HCT116 (cell line): ENCODE measurements around the gene CENATAC. TPM values are rescaled to one million over a fixed set of nuclear protein-coding genes. Genes with fewer than 3 reads are reported as not detected.

ENCODE experiments used
- ATAC-seq: fragments of 200-7000 bp; cut with Tn5 transposase; 2 replicates; pipeline ENCODE4 v1.9.1; 2020; ENCODE audit warnings: mild to moderate bottlenecking, moderate library complexity
- BruUV-seq: library from RNA; stranded (reverse); fragments of 400-500 nt; replicated peaks from 2 replicates; lab custom pipeline; 2021; lab: Mats Ljungman, UMichigan
- CTCF ChIA-PET: fragments of 300-600 bp; sonication (Branson Sonifier 250); formaldehyde crosslinking; loops from one replicate; lab custom pipeline; 2021; ENCODE audit warnings: antibody characterized with exemption; lab: Charles Lee
- POLR2A ChIA-PET: fragments of 300-600, 350-600 bp; sonication (Branson Sonifier 250); formaldehyde crosslinking; loops from one replicate; lab custom pipeline; 2021; ENCODE audit warnings: antibody characterized with exemption; lab: Charles Lee
- RAD21 ChIA-PET, 2 experiments: fragments of 300-600 bp; sonication (Branson Sonifier 250); formaldehyde crosslinking; loops; one replicate each; lab custom pipeline; 2023; ENCODE audit warnings: low total read pairs in 2 of 2; ENCODE audit not compliant: uncharacterized antibody in 2 of 2, unreplicated experiment in 2 of 2, low non-redundant PET in 1 of 2; lab: Charles Lee
- DNase-seq: peaks from one replicate; pipeline ENCODE4 v3.0.0-alpha.2; 2010; ENCODE audit warnings: low read depth, low spot score
- H2AFZ ChIP-seq: fragments of 200-600 bp; shearing (Covaris generic), sonication (generic); 2 replicates; pipeline ENCODE4 v1.6.1; 2017; ENCODE audit warnings: low read depth, mixed run types, mixed read lengths, antibody characterized with exemption, low read length; ENCODE audit not compliant: poor library complexity, severe bottlenecking
- H3K27ac ChIP-seq: 2 replicates; pipeline ENCODE4 v1.5.1; 2012; ENCODE audit warnings: low read depth, low read length
- H3K27me3 ChIP-seq: fragments of 200-600 bp; sonication (generic); 2 replicates; pipeline ENCODE4 v1.6.1; 2016; ENCODE audit warnings: mixed run types, low read length, mixed read lengths; ENCODE audit not compliant: insufficient read depth
- H3K36me3 ChIP-seq, 2 experiments: fragments of 200-500 bp in 1 of 2; fragments of 200-600 bp in 1 of 2; sonication (Bioruptor generic) in 1 of 2; sonication (generic) in 1 of 2; 2 replicates each; pipeline versions ENCODE4 v1.5.1 to v1.6.1; 2014 to 2016; ENCODE audit warnings: low read length in 2 of 2, inconsistent platforms in 1 of 2, mixed read lengths in 1 of 2, mixed run types in 1 of 2; ENCODE audit not compliant: insufficient read depth in 2 of 2, control insufficient read depth in 1 of 2
- H3K4me1 ChIP-seq, 2 experiments: fragments of 200-600 bp in 1 of 2; sonication (generic) in 1 of 2; 2 replicates each; pipeline versions ENCODE4 v1.5.1 to v1.6.1; 2012 to 2017; ENCODE audit warnings: low read length in 2 of 2, inconsistent platforms in 1 of 2, mild to moderate bottlenecking in 1 of 2, mixed read lengths in 1 of 2, mixed run types in 1 of 2, moderate library complexity in 1 of 2; ENCODE audit not compliant: insufficient read depth in 2 of 2, control insufficient read depth in 1 of 2
- H3K4me2 ChIP-seq: fragments of 200-600 bp; sonication (generic); 2 replicates; pipeline ENCODE4 v1.6.1; 2017; ENCODE audit warnings: mixed run types, low read length, mixed read lengths
- H3K4me3 ChIP-seq, 2 experiments: fragments of 200-600 bp in 1 of 2; sonication (generic) in 1 of 2; replicated peaks in 1 of 2; 2 replicates each; pipeline ENCODE4 v1.5.1; 2011 to 2016; ENCODE audit warnings: low read length in 2 of 2, control low read depth in 1 of 2, low read depth in 1 of 2, mild to moderate bottlenecking in 1 of 2, mixed read lengths in 1 of 2, mixed run types in 1 of 2
- H3K79me2 ChIP-seq: fragments of 200-600 bp; sonication (generic); 2 replicates; pipeline ENCODE4 v1.6.1; 2017; ENCODE audit warnings: mild to moderate bottlenecking, mixed run types, low read length, moderate library complexity, mixed read lengths; ENCODE audit not compliant: insufficient read depth
- H3K9ac ChIP-seq: fragments of 200-600 bp; sonication (generic); 2 replicates; pipeline ENCODE4 v1.6.1; 2016; ENCODE audit warnings: low read length, mixed read lengths
- H3K9me2 ChIP-seq: fragments of 200-600 bp; sonication (generic), shearing (Covaris generic); 2 replicates; pipeline ENCODE4 v1.6.1; 2017; ENCODE audit warnings: mixed run types, mild to moderate bottlenecking, moderate library complexity; ENCODE audit not compliant: insufficient read depth
- H3K9me3 ChIP-seq, 2 experiments: fragments of 200-500 bp in 1 of 2; fragments of 200-600 bp in 1 of 2; sonication (Bioruptor generic) in 1 of 2; sonication (generic) in 1 of 2; 2 replicates each; pipeline ENCODE4 v1.6.1; 2014 to 2017; ENCODE audit warnings: low read length in 2 of 2, mixed read lengths in 2 of 2, inconsistent platforms in 1 of 2, low read depth in 1 of 2, mild to moderate bottlenecking in 1 of 2, mixed run types in 1 of 2, moderate library complexity in 1 of 2; ENCODE audit not compliant: control insufficient read depth in 1 of 2, insufficient read depth in 1 of 2
- H4K20me1 ChIP-seq: fragments of 200-600 bp; sonication (generic), shearing (Covaris generic); 2 replicates; pipeline ENCODE4 v1.6.1; 2017; ENCODE audit warnings: mixed run types, mild to moderate bottlenecking, moderate library complexity; ENCODE audit not compliant: insufficient read depth
- CBX3 ChIP-seq: IDR thresholded peaks from 2 replicates; pipeline ENCODE4 v1.6.1; 2012; ENCODE audit warnings: low read depth
- CTCF ChIP-seq, 3 experiments: fragments of 200-600 bp in 1 of 3; sonication (generic) in 1 of 3; IDR thresholded peaks in 2 of 3; conservative IDR thresholded peaks in 1 of 3; 2 replicates each; pipeline ENCODE4 v1.5.1; 2012 to 2017; ENCODE audit warnings: low read depth in 2 of 3, low read length in 2 of 3, antibody characterized with exemption in 1 of 3, borderline replicate concordance in 1 of 3, control low read depth in 1 of 3, mild to moderate bottlenecking in 1 of 3, mixed read lengths in 1 of 3, mixed run types in 1 of 3, moderate library complexity in 1 of 3; ENCODE audit not compliant: insufficient read depth in 1 of 3
- ELF1 ChIP-seq: IDR thresholded peaks from 2 replicates; pipeline ENCODE4 v1.6.1; 2012; ENCODE audit warnings: low read depth, borderline replicate concordance
- EZH2 ChIP-seq: fragments of 200-600 bp; sonication (generic); IDR thresholded peaks from 2 replicates; pipeline ENCODE4 v1.6.1; 2017; ENCODE audit warnings: antibody characterized with exemption, mixed run types
- EZH2phosphoT487 ChIP-seq: fragments of 200-600 bp; IDR thresholded peaks from 2 replicates; pipeline ENCODE4 v1.6.1; 2018; ENCODE audit warnings: antibody characterized with exemption, borderline replicate concordance
- FOSL1 ChIP-seq: IDR thresholded peaks from 2 replicates; pipeline ENCODE4 v1.6.1; 2012; ENCODE audit warnings: low read depth
- JUND ChIP-seq: IDR thresholded peaks from 2 replicates; pipeline ENCODE4 v1.6.1; 2012
- MAX ChIP-seq: IDR thresholded peaks from 2 replicates; pipeline ENCODE4 v1.6.1; 2012
- POLR2AphosphoS5 ChIP-seq: IDR thresholded peaks from 2 replicates; pipeline ENCODE4 v1.6.1; 2011; ENCODE audit warnings: mild to moderate bottlenecking, low read depth, low read length, moderate library complexity
- REST ChIP-seq: IDR thresholded peaks from 2 replicates; pipeline ENCODE4 v1.6.1; 2012; ENCODE audit warnings: low read depth
- YY1 ChIP-seq: IDR thresholded peaks from 2 replicates; pipeline ENCODE4 v1.6.1; 2011; ENCODE audit warnings: low read length, low read depth, moderate library complexity, mild to moderate bottlenecking; ENCODE audit not compliant: insufficient replicate concordance; ENCODE audit errors: extremely low read depth
- intact Hi-C: fragments of 100-400 bp; cut with micrococcal nuclease; formaldehyde crosslinking; loops from 2 replicates; pipeline ENCODE4 v1.10.0; 2022
- total RNA-seq: library from RNA; stranded (reverse); gene quantifications from one replicate; pipeline ENCODE4 v1.2.1, GENCODE V29; 2021; ENCODE audit not compliant: unreplicated experiment
- TF ChIP-seq, protein P1 (sequence below): IDR thresholded peaks from 2 replicates; pipeline ENCODE4 v1.6.1; 2012

The CENATAC gene
- total RNA-seq, 1 experiment from 2014 or later: 28.9 TPM

DNA sequence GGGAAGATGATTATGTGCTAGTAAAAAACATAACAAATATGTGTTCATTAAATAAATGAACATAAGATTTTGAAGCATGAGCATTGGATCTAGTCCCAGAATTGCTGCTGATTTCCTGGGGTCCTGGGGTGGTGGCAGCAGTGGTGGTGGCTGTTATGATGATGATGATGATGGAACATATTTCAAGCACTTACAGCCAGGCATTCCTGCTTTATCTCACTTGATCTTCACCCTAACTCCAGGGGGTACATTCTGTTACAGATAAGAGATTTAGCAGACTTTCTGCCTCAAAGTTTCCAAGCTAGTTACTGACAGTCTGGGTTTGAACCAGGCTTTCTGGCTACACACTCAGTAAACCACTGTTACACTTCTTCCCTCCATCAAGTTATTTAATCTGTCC lies 25.8 kb downstream of the CENATAC start:
- Histone ChIP-seq H3K9ac (no peak overlapping the region), H3K9me2 (no peaks in the 10 kb centered on the region), H4K20me1 (no peaks in the 10 kb centered on the region), H3K4me3 (no peak overlapping the region), H2AFZ (no peak overlapping the region), H3K79me2 (peaks cover 38% of the 10 kb centered on the region), H3K27ac (no peak overlapping the region), H3K4me2 (no peak overlapping the region), H3K27me3 (no peaks in the 10 kb centered on the region), H3K9me3 (no peaks in the 10 kb centered on the region), H3K4me1 (peaks cover 8 to 23% of the 10 kb centered on the region in 2 experiments), H3K36me3 (peaks cover 21 to 37% of the 10 kb centered on the region in 2 experiments; a peak in 3 of 4 replicates)
- ChIA-PET POLR2A (interaction anchor here (0.7 kb wide), 1 partner anchor 61 kb away, joined by 4 read pairs; no protein-coding TSS in a partner anchor), CTCF (no interaction called here), RAD21 (no interaction called here)
- ATAC-seq (no peak), DNase-seq (no peak)
- intact Hi-C loops: no loop called here
- BruUV-seq: no TSS peak
- TF ChIP-seq POLR2AphosphoS5 (no peak), CTCF (IDR thresholded peaks at IDR 0.05 in 2 of 3, conservative IDR thresholded peaks at IDR 0.05 in 1 of 3; ENCODE audit: borderline replicate concordance in 1 of 3, insufficient read depth in 1 of 3, low read depth in 2 of 3, low read length in 2 of 3) (no peak), ELF1 (no peak), MAX (no peak)

DNA sequence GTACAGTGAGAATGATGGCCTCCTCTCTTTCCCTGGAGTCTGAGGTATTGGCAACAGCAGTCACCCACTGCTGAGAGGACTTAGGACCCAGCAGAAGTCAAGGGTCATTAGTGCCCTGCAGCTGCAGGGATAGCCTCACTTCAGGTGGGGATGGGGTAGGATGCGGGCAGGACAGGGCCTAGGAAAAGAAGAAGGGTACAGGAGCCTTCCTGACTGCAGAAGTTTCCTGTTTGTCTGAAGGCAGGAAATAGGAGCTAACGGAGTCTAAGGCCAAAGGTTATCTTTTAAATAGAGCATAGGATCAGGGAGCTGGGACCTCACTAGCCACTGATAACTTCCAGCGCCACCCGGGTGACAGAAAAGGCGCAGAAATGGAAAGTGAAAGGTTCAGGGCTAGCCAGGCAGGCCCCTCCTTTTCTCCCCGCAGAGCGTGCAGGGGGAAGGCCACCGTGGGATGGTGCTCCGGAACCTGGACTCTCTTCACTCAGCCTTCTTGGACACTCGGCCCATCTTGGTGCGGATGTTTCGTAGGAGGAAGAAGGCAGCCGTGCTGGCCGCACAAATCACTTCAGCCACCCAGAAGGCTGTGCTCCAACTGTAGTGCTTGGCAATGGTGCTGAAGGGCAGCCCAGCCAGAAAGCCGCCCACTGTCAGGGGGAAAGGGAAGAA lies 26.6 kb downstream of the CENATAC start:
- H3K27ac ChIP-seq: no peak overlapping the region
- H3K79me2 ChIP-seq: peaks cover 38% of the 10 kb centered on the region
- no peaks in the 10 kb centered on the region for H3K27me3 ChIP-seq
- BruUV-seq: no TSS peak
- ChIA-PET RAD21 (no interaction called here), POLR2A (interaction anchor here (0.7 kb wide), 1 partner anchor 61 kb away, joined by 4 read pairs; no protein-coding TSS in a partner anchor), CTCF (no interaction called here)
- no peak for ATAC-seq
- no peak overlapping the region for H3K4me2 ChIP-seq
- H3K9me3 ChIP-seq: no peaks in the 10 kb centered on the region
- no peaks in the 10 kb centered on the region for H4K20me1 ChIP-seq
- H2AFZ ChIP-seq: no peak overlapping the region
- H3K9me2 ChIP-seq: no peaks in the 10 kb centered on the region
- H3K4me3 ChIP-seq: no peak overlapping the region
- H3K4me1 ChIP-seq: peaks cover 12 to 30% of the 10 kb centered on the region in 2 experiments
- H3K36me3 ChIP-seq: peaks cover 21 to 38% of the 10 kb centered on the region in 2 experiments; a peak in 3 of 4 replicates
- H3K9ac ChIP-seq: no peak overlapping the region
- DNase-seq: no peak
- intact Hi-C loops: no loop called here
- TF ChIP-seq JUND: no peak
- no peak for TF ChIP-seq REST
- no peak for TF ChIP-seq EZH2
- TF ChIP-seq ELF1: no peak
- no peak for TF ChIP-seq FOSL1
- TF ChIP-seq, protein P1, sequence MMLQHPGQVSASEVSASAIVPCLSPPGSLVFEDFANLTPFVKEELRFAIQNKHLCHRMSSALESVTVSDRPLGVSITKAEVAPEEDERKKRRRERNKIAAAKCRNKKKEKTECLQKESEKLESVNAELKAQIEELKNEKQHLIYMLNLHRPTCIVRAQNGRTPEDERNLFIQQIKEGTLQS: no peak
- no peak for TF ChIP-seq EZH2phosphoT487
- TF ChIP-seq CBX3: no peak
- no peak for TF ChIP-seq YY1
